NT2/D1 (cell line): Measurements from ENCODE around the gene MX2.
"Not testable (repeated sequence)": the region's sequence is repeated elsewhere in the genome, so short reads cannot be mapped to it uniquely, and the experiment has no call there.

ENCODE experiments used
- DNase-seq: peaks from one replicate; pipeline ENCODE4 v3.0.0-alpha.2; 2011; ENCODE audit warnings: low read depth, low spot score
- H3K27me3 ChIP-seq: 2 replicates; pipeline ENCODE4 v1.6.0; 2011; ENCODE audit warnings: mild to moderate bottlenecking; ENCODE audit not compliant: insufficient read length, insufficient read depth
- H3K36me3 ChIP-seq: 2 replicates; pipeline ENCODE4 v1.6.1; 2011; ENCODE audit warnings: mild to moderate bottlenecking, low read length, mixed read lengths; ENCODE audit not compliant: insufficient read depth, insufficient read length
- H3K4me1 ChIP-seq: 2 replicates; pipeline ENCODE4 v1.5.1; 2011; ENCODE audit not compliant: insufficient read depth, insufficient read length
- H3K4me3 ChIP-seq: 2 replicates; pipeline ENCODE4 v1.5.1; 2011; ENCODE audit warnings: low read depth; ENCODE audit not compliant: insufficient read length
- H3K9ac ChIP-seq: 2 replicates; pipeline ENCODE4 v1.6.0; 2011; ENCODE audit warnings: low read depth; ENCODE audit not compliant: insufficient read length
- H3K9me3 ChIP-seq: 2 replicates; pipeline ENCODE4 v1.5.1; 2011; ENCODE audit warnings: mild to moderate bottlenecking, low read length; ENCODE audit not compliant: insufficient read depth
- SUZ12 ChIP-seq: IDR thresholded peaks from 2 replicates; pipeline ENCODE4 v1.6.1; 2011; ENCODE audit not compliant: insufficient read length, insufficient read depth; ENCODE audit errors: extremely low read depth
- YY1 ChIP-seq: IDR thresholded peaks from 2 replicates; pipeline ENCODE4 v1.6.1; 2011; ENCODE audit not compliant: insufficient read length, insufficient read depth
- ZNF274 ChIP-seq: IDR thresholded peaks from 2 replicates; pipeline ENCODE4 v1.6.1; 2011; ENCODE audit warnings: mild to moderate bottlenecking, low read depth, low read length

Gene MX2

DNA sequence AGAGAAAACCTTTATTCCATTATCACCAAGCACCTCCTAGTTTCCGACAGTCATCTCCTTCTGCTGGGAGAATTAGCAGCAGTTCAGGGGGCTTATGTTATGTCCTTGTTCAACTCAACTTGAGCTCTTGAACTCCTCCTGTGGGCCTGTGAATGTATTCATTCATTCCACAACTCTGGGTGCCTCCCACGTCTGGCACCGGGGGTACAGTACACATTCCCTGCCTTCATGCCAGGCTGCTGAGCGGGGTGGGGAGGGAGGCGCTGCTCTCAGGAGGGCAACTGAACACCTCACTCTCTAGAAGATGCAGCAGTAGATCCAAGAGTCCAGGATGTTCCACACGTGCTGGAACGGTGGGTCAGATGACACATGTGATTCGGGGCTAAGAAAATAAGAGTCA is 4.3 kb upstream of the MX2 start:
- H3K36me3 ChIP-seq = no peaks in the 10 kb centered on the region
- no peak overlapping the region for H3K4me3 ChIP-seq
- no peaks in the 10 kb centered on the region for H3K9me3 ChIP-seq
- TF ChIP-seq YY1 = no peak
- no peak for TF ChIP-seq SUZ12
- TF ChIP-seq ZNF274 = no peak
- no peak overlapping the region for H3K9ac ChIP-seq
- H3K27me3 ChIP-seq = no peaks in the 10 kb centered on the region
- no peak for DNase-seq
- H3K4me1 ChIP-seq = peaks cover 3% of the 10 kb centered on the region

DNA sequence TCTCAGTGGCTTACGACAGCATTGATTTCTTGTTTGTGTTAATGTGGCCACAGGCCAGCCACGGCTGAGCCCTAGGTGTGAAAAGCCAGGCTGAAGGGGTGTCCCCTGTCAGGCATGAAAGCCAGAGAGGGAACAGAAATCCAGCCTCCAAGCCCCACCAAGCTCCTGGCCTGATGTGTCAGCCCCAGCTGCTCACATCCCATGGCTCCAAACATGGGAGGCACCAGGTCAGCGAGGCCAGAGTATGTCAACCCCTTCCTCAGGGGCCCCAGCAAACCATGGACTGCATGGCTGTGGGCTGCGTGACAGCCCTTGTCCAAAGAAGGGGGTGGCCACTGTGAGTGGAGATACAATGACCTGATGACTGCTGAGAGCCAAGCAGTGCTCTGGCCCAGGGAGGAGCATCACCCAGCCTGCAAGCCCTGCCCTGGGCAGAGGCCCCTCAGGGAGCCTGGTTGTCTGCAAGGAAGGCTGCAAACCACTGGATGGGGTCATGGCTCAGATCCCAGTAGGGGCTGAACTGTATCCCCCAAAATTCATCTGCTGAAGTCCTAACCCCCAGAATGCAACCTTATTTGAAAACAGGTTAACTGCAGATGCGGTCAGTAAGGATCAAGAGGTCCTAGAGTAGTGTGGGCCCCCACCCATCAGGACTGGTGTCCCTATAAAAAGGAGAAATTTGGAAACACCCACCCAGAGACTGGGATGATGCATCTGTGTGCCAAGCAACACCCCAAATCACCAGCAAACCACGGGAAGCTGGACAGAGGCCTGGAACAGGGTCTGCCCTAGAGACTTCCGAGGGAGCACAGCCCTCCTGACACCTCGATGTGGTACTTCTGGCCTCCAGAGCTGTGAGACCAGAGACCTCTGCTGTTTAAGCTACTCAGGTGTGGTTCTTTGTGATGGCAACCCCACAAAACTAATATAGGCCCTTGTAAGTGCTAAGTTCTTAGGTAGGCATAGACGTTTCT is 3.3 kb upstream of the MX2 start:
- DNase-seq = no peak
- no peak overlapping the region for H3K9ac ChIP-seq
- H3K4me1 ChIP-seq = peaks cover 3% of the 10 kb centered on the region
- H3K27me3 ChIP-seq = no peaks in the 10 kb centered on the region
- no peak overlapping the region for H3K4me3 ChIP-seq
- TF ChIP-seq SUZ12 = no peak
- TF ChIP-seq ZNF274 = no peak
- no peak for TF ChIP-seq YY1
- H3K9me3 ChIP-seq = no peaks in the 10 kb centered on the region
- H3K36me3 ChIP-seq = no peaks in the 10 kb centered on the region

DNA sequence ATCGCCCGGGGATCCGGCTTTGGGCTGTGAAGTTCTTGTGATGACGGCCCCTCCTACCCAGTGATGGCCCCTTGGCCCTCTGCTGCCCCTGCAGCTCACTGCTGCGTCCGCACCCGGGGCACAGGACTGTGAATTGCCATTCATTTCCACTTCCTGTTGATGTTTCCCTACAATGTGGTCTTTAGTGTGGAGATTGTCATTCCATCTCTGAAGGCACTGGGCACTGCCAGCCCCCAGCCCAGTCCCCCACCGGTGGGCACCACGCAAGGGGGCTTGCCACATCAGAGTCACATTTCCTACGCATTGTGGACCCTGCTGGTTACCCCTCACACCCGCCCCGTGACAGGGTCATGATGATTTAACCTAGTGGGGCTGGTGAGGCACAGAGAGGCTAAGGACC is 2.5 kb upstream of the MX2 start:
- no peaks in the 10 kb centered on the region for H3K36me3 ChIP-seq
- DNase-seq = no peak
- H3K4me3 ChIP-seq = no peak overlapping the region
- H3K9ac ChIP-seq = no peak overlapping the region
- H3K27me3 ChIP-seq = no peaks in the 10 kb centered on the region
- peaks cover 3% of the 10 kb centered on the region for H3K4me1 ChIP-seq
- no peaks in the 10 kb centered on the region for H3K9me3 ChIP-seq
- no peak for TF ChIP-seq YY1
- no peak for TF ChIP-seq SUZ12

DNA sequence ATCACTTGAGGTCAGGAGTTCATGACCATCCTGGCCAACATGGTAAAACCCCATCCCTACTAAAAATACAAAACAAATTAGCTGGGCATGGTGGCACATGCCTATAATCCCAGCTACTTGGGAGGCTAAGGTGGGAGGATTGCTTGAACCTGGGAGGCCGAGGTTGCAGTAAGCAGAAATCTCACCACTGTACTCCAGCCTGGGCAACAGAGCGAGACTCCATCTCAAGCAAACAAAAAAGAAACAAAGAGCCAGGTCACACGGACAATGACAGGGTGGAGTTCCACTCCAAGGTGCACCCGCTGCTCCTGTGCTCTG is 2.1 kb upstream of the MX2 start:
- not testable (repeated sequence) for H3K36me3 ChIP-seq, H3K9ac ChIP-seq, DNase-seq, H3K4me3 ChIP-seq, H3K4me1 ChIP-seq, H3K9me3 ChIP-seq, H3K27me3 ChIP-seq

DNA sequence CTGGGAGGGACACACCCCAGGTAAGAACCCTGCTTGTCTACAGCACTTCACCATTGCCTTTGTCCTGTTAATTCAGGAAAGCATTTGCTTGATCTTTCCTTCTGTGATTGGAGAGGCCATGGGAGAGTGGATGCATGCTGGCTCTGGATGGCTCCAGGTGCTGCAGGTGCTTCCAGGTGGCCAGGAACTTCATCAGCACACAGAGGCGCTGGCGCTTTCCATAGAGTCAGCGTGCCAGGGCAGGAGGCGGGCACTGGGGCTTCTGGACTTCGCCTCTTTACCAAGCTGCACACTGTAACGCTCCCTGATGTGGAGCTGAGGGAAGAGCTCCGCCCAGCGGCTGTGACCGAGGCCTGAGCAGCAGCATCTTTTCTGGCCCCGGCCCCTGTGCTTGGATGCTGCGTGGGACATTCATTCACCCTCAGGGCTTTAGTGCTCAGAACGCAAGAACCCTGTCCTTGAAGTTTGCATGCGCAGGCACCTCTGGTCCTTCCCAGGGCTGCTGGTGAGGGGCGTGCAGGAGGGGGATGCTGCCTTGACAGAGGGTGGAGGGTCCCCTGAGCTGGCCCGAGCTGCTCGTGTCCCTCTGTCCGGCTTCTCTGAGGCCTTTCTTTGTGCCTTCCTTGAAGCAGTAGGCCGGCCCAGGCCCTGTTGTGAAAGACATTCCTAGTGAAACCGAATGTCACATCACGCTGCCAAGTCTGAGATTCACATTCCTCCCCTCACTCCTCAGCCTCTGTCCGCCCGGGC is 1.6 kb upstream of the MX2 start:
- Histone ChIP-seq H3K9ac (no peak overlapping the region), H3K4me1 (peaks cover 3% of the 10 kb centered on the region), H3K36me3 (no peaks in the 10 kb centered on the region), H3K9me3 (no peaks in the 10 kb centered on the region), H3K27me3 (no peaks in the 10 kb centered on the region), H3K4me3 (no peak overlapping the region)
- no peak for TF ChIP-seq SUZ12
- TF ChIP-seq ZNF274 = no peak
- no peak for TF ChIP-seq YY1
- no peak for DNase-seq

DNA sequence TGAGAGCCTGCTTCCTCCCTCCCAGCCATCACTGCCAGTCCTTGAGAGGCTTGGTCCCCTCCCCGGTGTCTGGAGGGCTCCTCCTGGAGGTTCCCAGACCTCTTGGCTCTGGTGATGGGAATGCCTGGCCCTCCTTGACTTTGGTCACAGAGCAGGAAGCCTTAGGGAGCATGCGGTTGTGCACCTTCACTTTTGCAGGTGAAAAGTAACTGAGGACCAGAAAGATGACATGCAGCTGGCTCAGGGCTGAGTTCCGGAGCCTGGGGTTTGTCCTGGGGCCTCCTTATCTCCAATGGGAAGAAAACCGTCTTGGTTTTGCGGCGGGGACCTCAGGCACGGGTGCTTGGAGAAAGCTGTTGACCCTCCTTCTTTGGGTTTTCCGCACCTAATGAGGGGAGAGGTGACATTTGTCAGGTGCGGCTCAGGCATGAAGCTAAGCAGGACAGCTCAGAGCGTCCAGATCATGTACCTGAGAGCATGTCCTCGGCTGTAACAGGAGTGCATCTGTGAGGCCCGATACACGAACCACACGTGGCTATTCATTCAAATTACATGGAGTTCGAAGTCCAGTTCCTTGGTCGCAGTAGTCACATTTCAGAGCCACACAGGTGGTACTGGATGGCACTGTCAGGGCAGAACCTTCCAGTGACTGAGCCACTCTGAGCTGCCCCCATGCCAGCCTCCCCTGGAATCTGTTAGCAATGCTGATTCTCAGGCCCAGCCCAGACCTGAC is 608 bp upstream of the MX2 start:
- no peak for DNase-seq
- H3K4me1 ChIP-seq = peaks cover 3% of the 10 kb centered on the region
- no peaks in the 10 kb centered on the region for H3K9me3 ChIP-seq
- no peaks in the 10 kb centered on the region for H3K36me3 ChIP-seq
- no peak overlapping the region for H3K9ac ChIP-seq
- TF ChIP-seq YY1 = no peak
- TF ChIP-seq SUZ12 = no peak
- no peak for TF ChIP-seq ZNF274
- no peak overlapping the region for H3K4me3 ChIP-seq
- H3K27me3 ChIP-seq = no peaks in the 10 kb centered on the region

DNA sequence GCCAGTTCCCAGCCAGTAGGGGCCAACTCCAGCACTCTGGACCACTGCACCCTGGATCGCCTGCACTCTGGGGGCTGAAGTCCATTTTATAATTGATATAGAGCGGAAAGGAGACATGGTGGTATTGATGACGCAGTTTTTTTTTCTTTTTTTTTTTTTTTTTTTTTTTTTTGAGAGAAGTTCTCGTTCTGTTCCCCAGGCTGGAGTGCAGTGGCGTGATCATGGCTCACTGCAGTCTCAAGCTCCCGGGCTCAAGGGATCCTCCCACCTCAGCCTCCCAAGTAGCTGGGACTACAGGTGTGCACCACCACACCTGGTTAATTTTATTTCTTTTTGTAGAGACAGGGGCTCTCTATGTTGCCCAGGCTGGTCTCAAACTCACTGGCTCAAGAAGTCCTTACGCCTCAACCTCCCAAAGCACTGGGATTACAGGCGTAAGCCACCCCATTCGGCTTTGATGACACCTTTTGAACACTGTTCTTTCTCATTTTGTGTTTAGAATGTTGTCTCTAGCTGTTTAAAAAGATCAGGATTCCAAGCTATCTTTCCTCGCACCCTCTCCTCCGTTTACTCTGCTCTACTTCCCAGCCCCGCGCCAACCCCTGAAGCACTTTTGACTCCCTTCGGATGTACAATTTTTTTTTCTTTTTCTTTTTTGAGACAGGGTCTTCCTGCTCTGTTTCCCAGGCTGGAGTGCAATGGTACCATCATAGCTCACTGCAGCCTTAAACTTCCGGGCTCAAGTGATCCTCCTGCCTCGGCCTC is 960 bp downstream of the MX2 start:
- Histone ChIP-seq H3K9me3 (no peaks in the 10 kb centered on the region), H3K9ac (no peak overlapping the region), H3K4me3 (no peak overlapping the region), H3K4me1 (peaks cover 10% of the 10 kb centered on the region), H3K27me3 (no peaks in the 10 kb centered on the region), H3K36me3 (no peaks in the 10 kb centered on the region)
- no peak for DNase-seq
- TF ChIP-seq SUZ12 (no peak), YY1 (no peak), ZNF274 (no peak)
